Liver (tissue), 9 donors: ENCODE results near the gene PRAME. TPM values are rescaled to one million over a fixed set of nuclear protein-coding genes. Genes with fewer than 3 reads are reported as not detected.

Source experiments
- DNase-seq: peaks from one replicate; pipeline ENCODE4 v3.0.0-alpha.2; 2017; ENCODE audit warnings: low spot score
- H3K27ac ChIP-seq, 2 donors: one replicate each; pipeline ENCODE4 v1.7.0; 2013; ENCODE audit warnings: inconsistent platforms in 2 of 2, low read length in 2 of 2, control low read depth in 1 of 2, low read depth in 1 of 2, mild to moderate bottlenecking in 1 of 2
- H3K27me3 ChIP-seq, 4 donors: one replicate each; pipeline versions ENCODE4 v1.6.1 to v1.7.0; 2013; ENCODE audit warnings: low read length in 3 of 4, inconsistent platforms in 1 of 4, mild to moderate bottlenecking in 1 of 4, moderate library complexity in 1 of 4; ENCODE audit not compliant: control insufficient read depth in 4 of 4, insufficient read depth in 4 of 4
- H3K36me3 ChIP-seq, 4 donors: one replicate each; pipeline versions ENCODE4 v1.6.1 to v1.7.0; 2013; ENCODE audit warnings: low read length in 3 of 4, mild to moderate bottlenecking in 3 of 4, low read depth in 1 of 4, moderate library complexity in 1 of 4; ENCODE audit not compliant: control insufficient read depth in 4 of 4, insufficient read depth in 3 of 4
- H3K4me1 ChIP-seq, 4 donors: one replicate each; pipeline versions ENCODE4 v1.6.1 to v1.7.0; 2013; ENCODE audit warnings: low read length in 3 of 4, mild to moderate bottlenecking in 3 of 4, moderate library complexity in 1 of 4; ENCODE audit not compliant: control insufficient read depth in 4 of 4, insufficient read depth in 4 of 4
- H3K4me3 ChIP-seq, 3 donors: one replicate each; pipeline versions ENCODE4 v1.6.1 to v1.7.0; 2013; ENCODE audit warnings: low read length in 3 of 3, control low read depth in 1 of 3, low read depth in 1 of 3, mild to moderate bottlenecking in 1 of 3
- H3K9ac ChIP-seq, 2 donors: one replicate each; pipeline ENCODE4 v1.7.0; 2013; ENCODE audit warnings: low read length in 2 of 2, mild to moderate bottlenecking in 2 of 2, moderate library complexity in 2 of 2, control low read depth in 1 of 2, low read depth in 1 of 2
- H3K9me3 ChIP-seq, 4 donors: one replicate each; pipeline versions ENCODE4 v1.6.1 to v1.7.0; 2013; ENCODE audit warnings: low read length in 3 of 4; ENCODE audit not compliant: control insufficient read depth in 4 of 4
- EGR1 ChIP-seq, 2 donors: IDR thresholded peaks; 2 replicates each; pipeline ENCODE4 v1.6.1; 2016 to 2018; ENCODE audit warnings: antibody characterized with exemption in 2 of 2, low read depth in 2 of 2
- FOXA1 ChIP-seq: IDR thresholded peaks from 2 replicates; pipeline ENCODE4 v1.6.1; 2016; ENCODE audit warnings: antibody characterized with exemption
- FOXA2 ChIP-seq: IDR thresholded peaks from 2 replicates; pipeline ENCODE4 v1.6.1; 2016; ENCODE audit warnings: antibody characterized with exemption
- HNF4A ChIP-seq, 2 donors: conservative IDR thresholded peaks; 2 replicates each; pipeline ENCODE4 v1.6.1; 2016; ENCODE audit warnings: antibody characterized with exemption in 2 of 2, mild to moderate bottlenecking in 2 of 2
- HNF4G ChIP-seq: IDR thresholded peaks from 2 replicates; pipeline ENCODE4 v1.6.1; 2016; ENCODE audit warnings: antibody characterized with exemption
- JUND ChIP-seq, 2 donors: IDR thresholded peaks; 2 replicates each; pipeline ENCODE4 v1.6.1; 2016; ENCODE audit warnings: antibody characterized with exemption in 2 of 2
- NR2F2 ChIP-seq: IDR thresholded peaks from 2 replicates; pipeline ENCODE4 v1.6.1; 2016; ENCODE audit warnings: antibody characterized with exemption
- RAD21 ChIP-seq, 2 donors: IDR thresholded peaks; 2 replicates each; pipeline ENCODE4 v1.6.1; 2016; ENCODE audit warnings: antibody characterized with exemption in 2 of 2, mild to moderate bottlenecking in 2 of 2
- RXRA ChIP-seq, 2 donors: IDR thresholded peaks; 2 replicates each; pipeline ENCODE4 v1.6.1; 2017 to 2018; ENCODE audit warnings: antibody characterized with exemption in 2 of 2, mild to moderate bottlenecking in 1 of 2
- YY1 ChIP-seq: IDR thresholded peaks from 2 replicates; pipeline ENCODE4 v1.6.1; 2016; ENCODE audit warnings: antibody characterized with exemption, mild to moderate bottlenecking
- WGBS: extraction: QIAGEN DNeasy Blood & Tissue Kit; methylation state at CpG from one replicate; pipeline ENCODE4 v1.1.7; 2013; 5-methylcytosine and 5-hydroxymethylcytosine counted together
- polyA plus RNA-seq, 2 donors: library from polyadenylated mRNA; stranded (reverse) in 1 of 2; unstranded in 1 of 2; fragments of 200-250 nt in 1 of 2; fragments of >200 nt in 1 of 2; fragmentation: Nextera tagmentation in 1 of 2; extraction: Ambion mirVana in 1 of 2; gene quantifications; one replicate each; pipeline versions ENCODE4 v1.2.1 to v1.2.3, GENCODE V29; 2013 to 2015
- total RNA-seq, 2 donors: library from RNA; depleted of rRNA; stranded (reverse); fragments of >200 nt; gene quantifications; one replicate each; pipeline ENCODE4 v1.2.3, GENCODE V29; 2014
- TF ChIP-seq, protein P1 (sequence below): IDR thresholded peaks from 2 replicates; pipeline ENCODE4 v1.6.1; 2016; ENCODE audit warnings: antibody characterized with exemption, mild to moderate bottlenecking
- TF ChIP-seq, protein P2 (sequence below): IDR thresholded peaks from 2 replicates; pipeline ENCODE4 v1.6.1; 2016; ENCODE audit warnings: antibody characterized with exemption
- TF ChIP-seq, protein P3 (sequence below): IDR thresholded peaks from 2 replicates; pipeline ENCODE4 v1.6.1; 2016; ENCODE audit warnings: antibody characterized with exemption
- TF ChIP-seq, protein P4 (sequence below): fragments of 150-350 bp; IDR thresholded peaks from 2 replicates; pipeline ENCODE4 v1.5.1; 2017; ENCODE audit warnings: improper control_type of control experiment, low read depth, low read length; ENCODE audit not compliant: missing input control
- donor health status: healthy.
- donor health status: healthy.
- donor health status: healthy.
- donor health status: healthy.
- donor health status: healthy.

Gene PRAME
- total and polyA plus RNA-seq, 4 donors: not detected

DNA sequence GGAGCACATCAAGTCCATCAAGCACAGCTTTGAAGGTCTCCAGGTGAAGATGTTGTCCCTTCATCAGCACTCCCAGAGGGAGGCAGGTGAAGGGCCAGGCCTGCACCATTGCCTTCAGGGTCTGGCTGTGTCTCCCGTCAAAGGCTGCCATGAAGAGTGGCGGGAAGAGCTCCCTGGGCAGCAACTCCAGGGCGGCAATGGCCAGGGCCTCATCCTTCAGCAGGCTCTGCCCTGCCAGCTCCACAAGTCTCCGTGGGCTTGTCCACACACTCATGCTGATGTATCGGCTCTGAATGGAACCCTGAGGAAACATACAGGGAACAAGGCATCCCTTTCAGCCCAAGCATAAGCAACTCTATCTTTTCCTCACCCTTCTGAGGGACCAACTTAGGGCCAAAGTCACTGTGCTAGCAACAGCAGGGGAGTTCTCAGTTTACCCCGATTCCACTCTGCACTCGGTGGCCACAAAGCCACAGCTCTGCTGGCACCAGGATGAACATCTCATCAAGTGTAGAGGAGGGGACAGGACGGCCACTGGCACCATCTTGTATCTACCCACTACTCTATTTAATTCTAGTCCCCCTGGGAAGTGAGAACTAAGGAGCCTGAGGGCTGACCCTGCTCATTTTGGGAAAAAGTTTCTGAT is 8.2 kb downstream of the PRAME start:
- no peak overlapping the region for H3K9ac ChIP-seq
- H3K36me3 ChIP-seq: no peaks in the 10 kb centered on the region
- no peaks in the 10 kb centered on the region for H3K4me1 ChIP-seq
- no peak for DNase-seq
- no peaks in the 10 kb centered on the region for H3K27me3 ChIP-seq
- no peak overlapping the region for H3K4me3 ChIP-seq
- 88% methylated on average over 8 of the region's 8 CpGs for WGBS
- TF ChIP-seq RXRA (IDR thresholded peaks at IDR 0.05) (no peak), NR2F2 (no peak), FOXA1 (no peak), JUND (IDR thresholded peaks at IDR 0.05) (no peak), YY1 (no peak), FOXA2 (no peak), HNF4A (conservative IDR thresholded peaks at IDR 0.05) (no peak), HNF4G (no peak)
- TF ChIP-seq, protein P1, sequence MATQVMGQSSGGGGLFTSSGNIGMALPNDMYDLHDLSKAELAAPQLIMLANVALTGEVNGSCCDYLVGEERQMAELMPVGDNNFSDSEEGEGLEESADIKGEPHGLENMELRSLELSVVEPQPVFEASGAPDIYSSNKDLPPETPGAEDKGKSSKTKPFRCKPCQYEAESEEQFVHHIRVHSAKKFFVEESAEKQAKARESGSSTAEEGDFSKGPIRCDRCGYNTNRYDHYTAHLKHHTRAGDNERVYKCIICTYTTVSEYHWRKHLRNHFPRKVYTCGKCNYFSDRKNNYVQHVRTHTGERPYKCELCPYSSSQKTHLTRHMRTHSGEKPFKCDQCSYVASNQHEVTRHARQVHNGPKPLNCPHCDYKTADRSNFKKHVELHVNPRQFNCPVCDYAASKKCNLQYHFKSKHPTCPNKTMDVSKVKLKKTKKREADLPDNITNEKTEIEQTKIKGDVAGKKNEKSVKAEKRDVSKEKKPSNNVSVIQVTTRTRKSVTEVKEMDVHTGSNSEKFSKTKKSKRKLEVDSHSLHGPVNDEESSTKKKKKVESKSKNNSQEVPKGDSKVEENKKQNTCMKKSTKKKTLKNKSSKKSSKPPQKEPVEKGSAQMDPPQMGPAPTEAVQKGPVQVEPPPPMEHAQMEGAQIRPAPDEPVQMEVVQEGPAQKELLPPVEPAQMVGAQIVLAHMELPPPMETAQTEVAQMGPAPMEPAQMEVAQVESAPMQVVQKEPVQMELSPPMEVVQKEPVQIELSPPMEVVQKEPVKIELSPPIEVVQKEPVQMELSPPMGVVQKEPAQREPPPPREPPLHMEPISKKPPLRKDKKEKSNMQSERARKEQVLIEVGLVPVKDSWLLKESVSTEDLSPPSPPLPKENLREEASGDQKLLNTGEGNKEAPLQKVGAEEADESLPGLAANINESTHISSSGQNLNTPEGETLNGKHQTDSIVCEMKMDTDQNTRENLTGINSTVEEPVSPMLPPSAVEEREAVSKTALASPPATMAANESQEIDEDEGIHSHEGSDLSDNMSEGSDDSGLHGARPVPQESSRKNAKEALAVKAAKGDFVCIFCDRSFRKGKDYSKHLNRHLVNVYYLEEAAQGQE: no peak
- TF ChIP-seq, protein P2, sequence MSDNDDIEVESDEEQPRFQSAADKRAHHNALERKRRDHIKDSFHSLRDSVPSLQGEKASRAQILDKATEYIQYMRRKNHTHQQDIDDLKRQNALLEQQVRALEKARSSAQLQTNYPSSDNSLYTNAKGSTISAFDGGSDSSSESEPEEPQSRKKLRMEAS: no peak
- TF ChIP-seq, protein P3, sequence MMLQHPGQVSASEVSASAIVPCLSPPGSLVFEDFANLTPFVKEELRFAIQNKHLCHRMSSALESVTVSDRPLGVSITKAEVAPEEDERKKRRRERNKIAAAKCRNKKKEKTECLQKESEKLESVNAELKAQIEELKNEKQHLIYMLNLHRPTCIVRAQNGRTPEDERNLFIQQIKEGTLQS: no peak
- no peaks in the 10 kb centered on the region for H3K9me3 ChIP-seq
- H3K27ac ChIP-seq: no peak overlapping the region

DNA sequence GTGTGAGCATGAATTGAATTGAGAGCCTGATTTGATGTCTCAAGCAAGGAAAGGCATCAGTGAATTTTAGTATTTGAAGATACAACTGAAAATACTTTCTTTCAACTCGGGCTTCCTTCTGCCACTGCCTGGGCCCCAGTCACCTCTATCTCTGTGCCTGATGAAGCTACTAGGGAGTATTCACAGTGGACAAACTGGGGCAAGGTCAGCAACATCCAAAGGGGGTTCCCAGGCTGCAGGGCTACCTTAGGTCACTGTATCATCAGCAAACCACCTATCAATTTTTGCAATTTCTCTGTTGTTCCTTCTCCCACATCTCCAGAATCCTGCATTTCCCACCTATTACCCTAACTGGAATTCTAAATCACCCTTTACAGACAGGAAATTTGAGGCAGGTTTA is 10.2 kb downstream of the PRAME start:
- no peaks in the 10 kb centered on the region for H3K4me1 ChIP-seq
- 53% methylated on average over 1 of the region's 1 CpG for WGBS
- H3K9ac ChIP-seq: no peak overlapping the region
- no peak overlapping the region for H3K4me3 ChIP-seq
- DNase-seq: no peak
- H3K36me3 ChIP-seq: no peaks in the 10 kb centered on the region
- TF ChIP-seq, protein P1: no peak
- TF ChIP-seq, protein P4, sequence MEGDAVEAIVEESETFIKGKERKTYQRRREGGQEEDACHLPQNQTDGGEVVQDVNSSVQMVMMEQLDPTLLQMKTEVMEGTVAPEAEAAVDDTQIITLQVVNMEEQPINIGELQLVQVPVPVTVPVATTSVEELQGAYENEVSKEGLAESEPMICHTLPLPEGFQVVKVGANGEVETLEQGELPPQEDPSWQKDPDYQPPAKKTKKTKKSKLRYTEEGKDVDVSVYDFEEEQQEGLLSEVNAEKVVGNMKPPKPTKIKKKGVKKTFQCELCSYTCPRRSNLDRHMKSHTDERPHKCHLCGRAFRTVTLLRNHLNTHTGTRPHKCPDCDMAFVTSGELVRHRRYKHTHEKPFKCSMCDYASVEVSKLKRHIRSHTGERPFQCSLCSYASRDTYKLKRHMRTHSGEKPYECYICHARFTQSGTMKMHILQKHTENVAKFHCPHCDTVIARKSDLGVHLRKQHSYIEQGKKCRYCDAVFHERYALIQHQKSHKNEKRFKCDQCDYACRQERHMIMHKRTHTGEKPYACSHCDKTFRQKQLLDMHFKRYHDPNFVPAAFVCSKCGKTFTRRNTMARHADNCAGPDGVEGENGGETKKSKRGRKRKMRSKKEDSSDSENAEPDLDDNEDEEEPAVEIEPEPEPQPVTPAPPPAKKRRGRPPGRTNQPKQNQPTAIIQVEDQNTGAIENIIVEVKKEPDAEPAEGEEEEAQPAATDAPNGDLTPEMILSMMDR: no peak
- TF ChIP-seq, protein P2: no peak
- TF ChIP-seq EGR1 (IDR thresholded peaks at IDR 0.05; ENCODE audit: low read depth in 2 of 2) (no peak), NR2F2 (no peak), RAD21 (IDR thresholded peaks at IDR 0.05) (no peak)
- H3K27me3 ChIP-seq: peaks cover 0 to 2% (median 0%) of the 10 kb centered on the region in 4 donors
- no peak overlapping the region for H3K27ac ChIP-seq
- H3K9me3 ChIP-seq: no peaks in the 10 kb centered on the region
